GM21576 (cell line): ENCODE results near the gene CHRDL2.
A peak's percentile ranks its signal among the peaks of the same experiment; 100 is the strongest.

Experiments
- ATAC-seq: cut with Tn5 transposase; IDR thresholded peaks from one replicate; pipeline ENCODE4 v1.9.1; 2021; ENCODE audit warnings: mild to moderate bottlenecking, moderate library complexity; ENCODE audit not compliant: unreplicated experiment

CHRDL2 gene

GRCh38 chr11:74748211-74749126, 17.2 kb upstream of the CHRDL2 start, which contains the start of gene RNF169:
RNF169 (plus strand) TSS chr11:74748849; CDS start chr11:74748881, 32 bp downstream.
- ATAC-seq = peak; percentile 98

GRCh38 chr11:74746868-74747267, 15.6 kb upstream of the CHRDL2 start:
- no peak for ATAC-seq

- ATAC-seq = no peak
Measured at GRCh38 chr11:74744277-74744676, 13.1 kb upstream of the CHRDL2 start.

- no peak for ATAC-seq
Measured at GRCh38 chr11:74743640-74744039, 12.4 kb upstream of the CHRDL2 start.

- no peak for ATAC-seq
Measured at GRCh38 chr11:74742070-74742469, 10.8 kb upstream of the CHRDL2 start.

- ATAC-seq = no peak
Measured at GRCh38 chr11:74739546-74740270, 8.5 kb upstream of the CHRDL2 start.

- no peak for ATAC-seq
Measured at GRCh38 chr11:74736031-74736430, 4.8 kb upstream of the CHRDL2 start.

GRCh38 chr11:74735365-74735928, 4.2 kb upstream of the CHRDL2 start:
- no peak for ATAC-seq

GRCh38 chr11:74734559-74734925, 3.3 kb upstream of the CHRDL2 start:
- ATAC-seq = no peak

GRCh38 chr11:74730571-74731260, 510 bp downstream of the CHRDL2 start:
- ATAC-seq = no peak

- no peak for ATAC-seq
Measured at GRCh38 chr11:74729397-74729796, 1.8 kb downstream of the CHRDL2 start.

- peak; percentile 66 for ATAC-seq
Measured at GRCh38 chr11:74726547-74727182, 4.6 kb downstream of the CHRDL2 start.

GRCh38 chr11:74725701-74726100, 5.5 kb downstream of the CHRDL2 start:
- ATAC-seq = no peak

- no peak for ATAC-seq
Measured at GRCh38 chr11:74723511-74723910, 7.7 kb downstream of the CHRDL2 start.

GRCh38 chr11:74721479-74721835, 9.8 kb downstream of the CHRDL2 start:
- no peak for ATAC-seq

- ATAC-seq = no peak
Measured at GRCh38 chr11:74720596-74721478, 10.4 kb downstream of the CHRDL2 start.

GRCh38 chr11:74719011-74719410, 12.2 kb downstream of the CHRDL2 start:
- ATAC-seq = no peak

- ATAC-seq = no peak
Measured at GRCh38 chr11:74717221-74717969, 13.8 kb downstream of the CHRDL2 start.

- ATAC-seq = no peak
Measured at GRCh38 chr11:74714904-74715303, 16.3 kb downstream of the CHRDL2 start.
